GM21619 (cell line): ENCODE data around the gene ABCB11.
"Not testable (repeated sequence)": the region's sequence is repeated elsewhere in the genome, so short reads cannot be mapped to it uniquely, and the experiment has no call there.

ENCODE experiments used
- ATAC-seq: cut with Tn5 transposase; IDR thresholded peaks from one replicate; pipeline ENCODE4 v1.9.1; 2021; ENCODE audit not compliant: unreplicated experiment

Gene ABCB11

GRCh38 chr2:168896783-168897182 is 134.3 kb downstream of the ABCB11 start:
- ATAC-seq, result no peak

GRCh38 chr2:168895771-168896170 is 135.4 kb downstream of the ABCB11 start:
- no peak for ATAC-seq

GRCh38 chr2:168894720-168895119 is 136.4 kb downstream of the ABCB11 start:
- ATAC-seq, result no peak

- ATAC-seq, result no peak
Observed at GRCh38 chr2:168894101-168894500, 137.0 kb downstream of the ABCB11 start.

- no peak for ATAC-seq
Observed at GRCh38 chr2:168892327-168892726, 138.8 kb downstream of the ABCB11 start.

- peak; percentile 100 for ATAC-seq
Observed at GRCh38 chr2:168890006-168890782, 140.9 kb downstream of the ABCB11 start, which contains the start of gene SPC25. TSS of gene SPC25 (minus strand) at chr2:168890430. CDS start at chr2:168889519, 911 bp downstream.

GRCh38 chr2:168889635-168890005 is 141.5 kb downstream of the ABCB11 start:
- ATAC-seq, result no peak

GRCh38 chr2:168884975-168885374 is 146.1 kb downstream of the ABCB11 start:
- ATAC-seq, result no peak

GRCh38 chr2:168882163-168882562 is 149.0 kb downstream of the ABCB11 start:
- ATAC-seq, result not testable (repeated sequence)

GRCh38 chr2:168874368-168875054 is 156.6 kb downstream of the ABCB11 start:
- no peak for ATAC-seq

- not testable (repeated sequence) for ATAC-seq
Observed at GRCh38 chr2:168870824-168871223, 160.3 kb downstream of the ABCB11 start.
